SK-N-SH (cell line): Measurements from ENCODE around the gene XPOT. TPM values are rescaled to one million over a fixed set of nuclear protein-coding genes. Genes with fewer than 3 reads are reported as not detected.

Experiments used
- CTCF ChIA-PET: fragments of 300-600, 350-600 bp; formaldehyde crosslinking; extraction: SDS; loops from one replicate; lab custom pipeline; 2021; lab: Yijun Ruan, JAX
- POLR2A ChIA-PET: fragments of 350-600 bp; sonication (Branson Sonifier 250); formaldehyde crosslinking; extraction: SDS; loops from one replicate; lab custom pipeline; 2020; ENCODE audit warnings: antibody characterized with exemption, inconsistent platforms; lab: Yijun Ruan, JAX
- DNase-seq: peaks from one replicate; pipeline ENCODE4 v3.0.0; 2012
- H2AFZ ChIP-seq: fragments of 200-600 bp; sonication (generic); 2 replicates; pipeline ENCODE4 v1.8.1; 2016; ENCODE audit warnings: antibody characterized with exemption, mild to moderate bottlenecking, low read depth
- H3F3A ChIP-seq: fragments of 200-600 bp; sonication (generic); replicated peaks from 2 replicates; pipeline ENCODE3; 2016; ENCODE audit warnings: antibody characterized with exemption, mild to moderate bottlenecking; ENCODE audit not compliant: insufficient read depth
- H3K27ac ChIP-seq, 2 experiments: fragments of 200-500 bp in 1 of 2; fragments of 200-600 bp in 1 of 2; sonication (Bioruptor generic) in 1 of 2; sonication (generic), shearing (Covaris generic) in 1 of 2; 2 replicates each; pipeline versions ENCODE4 v1.5.1 to v1.6.1; 2014 to 2016; ENCODE audit warnings: low read depth in 2 of 2, inconsistent platforms in 1 of 2, low read length in 1 of 2, mild to moderate bottlenecking in 1 of 2, mixed read lengths in 1 of 2
- H3K27me3 ChIP-seq: fragments of 200-600 bp; sonication (generic), shearing (Covaris generic); 2 replicates; pipeline ENCODE4 v1.6.1; 2016; ENCODE audit warnings: mixed run types; ENCODE audit not compliant: insufficient read depth
- H3K36me3 ChIP-seq, 2 experiments: fragments of 200-500 bp in 1 of 2; fragments of 200-600 bp in 1 of 2; sonication (Bioruptor generic) in 1 of 2; sonication (generic) in 1 of 2; replicated peaks in 1 of 2; 2 replicates each; pipeline versions ENCODE3 to v1.5.1; 2014 to 2016; ENCODE audit warnings: low read length in 1 of 2, mild to moderate bottlenecking in 1 of 2; ENCODE audit not compliant: insufficient read depth in 2 of 2, control insufficient read depth in 1 of 2
- H3K4me1 ChIP-seq, 2 experiments: fragments of 200-500 bp in 1 of 2; fragments of 200-600 bp in 1 of 2; sonication (Bioruptor generic) in 1 of 2; sonication (generic), shearing (Covaris generic) in 1 of 2; 2 replicates each; pipeline versions ENCODE4 v1.5.1 to v1.6.1; 2014 to 2016; ENCODE audit warnings: low read depth in 1 of 2, low read length in 1 of 2, mixed run types in 1 of 2; ENCODE audit not compliant: insufficient read depth in 2 of 2, control insufficient read depth in 1 of 2
- H3K4me2 ChIP-seq: fragments of 200-600 bp; sonication (generic), shearing (Covaris generic); 2 replicates; pipeline ENCODE4 v1.6.1; 2017; ENCODE audit warnings: mixed run types
- H3K4me3 ChIP-seq, 2 experiments: fragments of 200-500 bp in 1 of 2; fragments of 200-600 bp in 1 of 2; sonication (Bioruptor generic) in 1 of 2; sonication (generic), shearing (Covaris generic) in 1 of 2; 2 replicates each; pipeline versions ENCODE4 v1.5.1 to v1.8.1; 2014 to 2016; ENCODE audit warnings: low read depth in 2 of 2, inconsistent platforms in 1 of 2, low read length in 1 of 2, mild to moderate bottlenecking in 1 of 2, mixed read lengths in 1 of 2, moderate library complexity in 1 of 2
- H3K79me2 ChIP-seq: fragments of 200-600 bp; sonication (generic); 2 replicates; pipeline ENCODE4 v1.8.1; 2017; ENCODE audit warnings: mild to moderate bottlenecking; ENCODE audit not compliant: insufficient read depth
- H3K9ac ChIP-seq: fragments of 200-600 bp; sonication (generic); 2 replicates; pipeline ENCODE4 v1.6.1; 2017; ENCODE audit warnings: mixed run types
- H3K9me2 ChIP-seq: fragments of 200-600 bp; sonication (generic); 2 replicates; pipeline ENCODE4 v1.6.1; 2017; ENCODE audit warnings: mixed run types
- H3K9me3 ChIP-seq: fragments of 200-600 bp; sonication (generic); 2 replicates; pipeline ENCODE4 v1.6.1; 2017; ENCODE audit warnings: mixed run types, mild to moderate bottlenecking, moderate library complexity
- H4K20me1 ChIP-seq: fragments of 200-600 bp; sonication (generic); 2 replicates; pipeline ENCODE4 v1.6.1; 2017; ENCODE audit warnings: mild to moderate bottlenecking, mixed run types; ENCODE audit not compliant: insufficient read depth
- CHD2 ChIP-seq: fragments of 150-350 bp; IDR thresholded peaks from 2 replicates; pipeline ENCODE4 v1.6.1; 2018; ENCODE audit warnings: low read length; ENCODE audit not compliant: partially characterized antibody
- EP300 ChIP-seq, 2 experiments: IDR thresholded peaks; 2 replicates each; pipeline versions ENCODE4 v1.4.0 to v1.6.1; 2012; ENCODE audit warnings: borderline replicate concordance in 1 of 2, low read depth in 1 of 2, low read length in 1 of 2
- FOXJ3 ChIP-seq: sonication (generic); formaldehyde crosslinking; IDR thresholded peaks from 2 replicates; pipeline ENCODE4 v1.5.1; 2020; ENCODE audit warnings: mild to moderate bottlenecking, missing genetic modification reagents
- GABPA ChIP-seq: IDR thresholded peaks from 2 replicates; pipeline ENCODE4 v1.4.0; 2012; ENCODE audit warnings: low read depth, mild to moderate bottlenecking
- GATA2 ChIP-seq: sonication (generic); formaldehyde crosslinking; IDR thresholded peaks from 2 replicates; pipeline ENCODE4 v1.5.0; 2020; ENCODE audit warnings: mild to moderate bottlenecking, missing genetic modification reagents
- IRF3 ChIP-seq: fragments of 150-350 bp; IDR thresholded peaks from 2 replicates; pipeline ENCODE4 v1.6.1; 2016; ENCODE audit warnings: mild to moderate bottlenecking, low read depth, low read length
- MAX ChIP-seq: IDR thresholded peaks from 2 replicates; pipeline ENCODE4 v1.4.0; 2012; ENCODE audit warnings: low read depth
- NFIC ChIP-seq: IDR thresholded peaks from 2 replicates; pipeline ENCODE4 v1.4.0; 2012; ENCODE audit warnings: borderline replicate concordance
- RCOR1 ChIP-seq: fragments of 150-350 bp; IDR thresholded peaks from 2 replicates; pipeline ENCODE4 v1.6.1; 2017; ENCODE audit warnings: antibody characterized with exemption, low read length
- RXRA ChIP-seq: IDR thresholded peaks from 2 replicates; pipeline ENCODE4 v1.4.0; 2012; ENCODE audit warnings: low read depth, mild to moderate bottlenecking, borderline replicate concordance
- SIN3A ChIP-seq: IDR thresholded peaks from 2 replicates; pipeline ENCODE4 v1.6.1; 2012; ENCODE audit warnings: low read depth, mild to moderate bottlenecking, low read length, moderate library complexity, borderline replicate concordance
- SMC3 ChIP-seq: IDR thresholded peaks from 2 replicates; pipeline ENCODE4 v1.6.1; 2012; ENCODE audit warnings: low read depth, low read length, improper control_type of control experiment
- TAF1 ChIP-seq: IDR thresholded peaks from 2 replicates; pipeline ENCODE4 v1.6.1; 2012; ENCODE audit warnings: low read depth, mild to moderate bottlenecking, low read length, moderate library complexity, borderline replicate concordance
- TCF12 ChIP-seq: IDR thresholded peaks from 2 replicates; pipeline ENCODE4 v1.4.0; 2012
- USF1 ChIP-seq: IDR thresholded peaks from 2 replicates; pipeline ENCODE4 v1.4.0; 2012; ENCODE audit warnings: low read depth, borderline replicate concordance
- WGBS: methylation state at CpG from one replicate; pipeline ENCODE4 v1.1.6; 2017; ENCODE audit warnings: low lambda C conversion rate; 5-methylcytosine and 5-hydroxymethylcytosine counted together
- polyA plus RNA-seq, 3 experiments: library from polyadenylated mRNA; depleted of rRNA; stranded (reverse); fragments of >200 nt; gene quantifications; 2 replicates each; pipeline ENCODE4 v1.2.3, GENCODE V29; 2012
- TF ChIP-seq, protein P1 (sequence below): IDR thresholded peaks from 2 replicates; pipeline ENCODE4; 2012

XPOT gene
- polyA plus RNA-seq, 1 of the 3 experiments (the other 2 are of a cell fraction): 25.6 TPM

DNA sequence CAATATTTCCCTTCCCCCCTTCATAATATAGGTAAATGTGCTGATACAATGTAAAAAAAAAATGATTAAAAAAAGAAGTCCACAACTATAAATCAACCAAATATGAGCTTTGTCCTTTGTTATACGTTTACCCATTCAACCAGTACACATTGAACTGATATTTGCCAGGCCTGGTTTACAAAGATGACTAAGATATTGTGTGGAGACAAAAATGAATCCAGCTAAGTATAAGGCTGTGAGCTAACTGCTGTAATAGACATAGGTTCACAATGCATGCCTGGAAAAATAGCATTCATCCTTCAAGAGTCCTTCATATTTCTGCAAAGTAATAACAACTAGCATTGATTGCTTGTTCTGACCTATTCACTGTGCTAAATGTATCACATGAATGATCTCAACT, 20.5 kb upstream of the XPOT start:
- Histone ChIP-seq H3F3A (no peaks in the 10 kb centered on the region), H3K4me1 (no peaks in the 10 kb centered on the region), H3K79me2 (no peaks in the 10 kb centered on the region)
- TF ChIP-seq USF1: no peak
- TF ChIP-seq GABPA: no peak
- no peak for TF ChIP-seq SMC3
- no peak for TF ChIP-seq RCOR1
- TF ChIP-seq TCF12: peak; percentile 46
- TF ChIP-seq, all 33 proteins: peak for 1
- Histone ChIP-seq H2AFZ (no peak overlapping the region), H3K9ac (no peak overlapping the region), H3K4me3 (no peak overlapping the region), H3K9me2 (no peaks in the 10 kb centered on the region), H3K27me3 (no peaks in the 10 kb centered on the region), H3K27ac (no peak overlapping the region), H4K20me1 (no peaks in the 10 kb centered on the region), H3K36me3 (no peaks in the 10 kb centered on the region), H3K4me2 (no peak overlapping the region), H3K9me3 (no peaks in the 10 kb centered on the region)
- 50% methylated on average over 1 of the region's 1 CpG for WGBS
- ChIA-PET CTCF (interaction anchor here (1.0 kb wide), 1 partner anchor 286 kb away, joined by 3 read pairs; no protein-coding TSS in a partner anchor), POLR2A (interaction anchor here (0.6 kb wide), 1 partner anchor 209 kb away, joined by 3 read pairs; no protein-coding TSS in a partner anchor)
- no peak for DNase-seq

DNA sequence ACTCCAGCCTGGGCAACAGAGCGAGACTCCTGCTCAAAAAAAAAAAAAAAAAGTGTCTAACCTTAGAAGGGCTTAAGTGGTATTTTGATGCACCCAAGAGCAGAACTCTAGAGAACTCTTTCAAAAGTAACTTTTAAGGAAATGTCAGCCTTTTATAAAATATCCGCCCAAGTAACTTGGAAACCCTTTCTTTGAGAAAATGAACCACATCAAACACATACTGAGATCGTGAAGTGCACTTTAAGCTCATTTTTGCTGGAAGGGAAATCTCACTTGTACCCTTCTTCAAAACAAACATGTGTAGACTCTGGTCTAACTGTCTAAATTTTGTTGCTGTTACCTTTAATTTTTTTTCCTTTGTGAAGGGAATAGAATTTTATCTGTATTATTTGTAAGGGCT, 19.2 kb upstream of the XPOT start:
- ChIA-PET POLR2A (no interaction called here), CTCF (no interaction called here)
- H4K20me1 ChIP-seq: no peaks in the 10 kb centered on the region
- H3K27me3 ChIP-seq: no peaks in the 10 kb centered on the region
- no peak overlapping the region for H3K4me3 ChIP-seq
- H3K79me2 ChIP-seq: no peaks in the 10 kb centered on the region
- H3K27ac ChIP-seq: no peak overlapping the region
- H3K36me3 ChIP-seq: no peaks in the 10 kb centered on the region
- H3K9me2 ChIP-seq: no peaks in the 10 kb centered on the region
- no peak overlapping the region for H3K4me2 ChIP-seq
- DNase-seq: no peak
- TF ChIP-seq GABPA: no peak
- TF ChIP-seq MAX: no peak
- TF ChIP-seq FOXJ3 (CRISPR knock-in tag): no peak
- no peak for TF ChIP-seq NFIC
- TF ChIP-seq CHD2: no peak
- no peak for TF ChIP-seq TAF1
- TF ChIP-seq EP300 (IDR thresholded peaks at IDR 0.05; ENCODE audit: borderline replicate concordance in 1 of 2, low read depth in 1 of 2, low read length in 1 of 2): no peak
- no peak for TF ChIP-seq RCOR1
- TF ChIP-seq IRF3: no peak
- TF ChIP-seq GATA2 (CRISPR knock-in tag): no peak
- TF ChIP-seq, protein P1, sequence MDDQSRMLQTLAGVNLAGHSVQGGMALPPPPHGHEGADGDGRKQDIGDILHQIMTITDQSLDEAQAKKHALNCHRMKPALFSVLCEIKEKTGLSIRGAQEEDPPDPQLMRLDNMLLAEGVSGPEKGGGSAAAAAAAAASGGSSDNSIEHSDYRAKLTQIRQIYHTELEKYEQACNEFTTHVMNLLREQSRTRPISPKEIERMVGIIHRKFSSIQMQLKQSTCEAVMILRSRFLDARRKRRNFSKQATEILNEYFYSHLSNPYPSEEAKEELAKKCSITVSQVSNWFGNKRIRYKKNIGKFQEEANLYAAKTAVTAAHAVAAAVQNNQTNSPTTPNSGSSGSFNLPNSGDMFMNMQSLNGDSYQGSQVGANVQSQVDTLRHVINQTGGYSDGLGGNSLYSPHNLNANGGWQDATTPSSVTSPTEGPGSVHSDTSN: no peak
- TF ChIP-seq RXRA: no peak
- no peak for TF ChIP-seq SIN3A
- WGBS: 93% methylated on average over 3 of the region's 3 CpGs
- no peaks in the 10 kb centered on the region for H3K9me3 ChIP-seq
- H3F3A ChIP-seq: no peaks in the 10 kb centered on the region
- H2AFZ ChIP-seq: no peak overlapping the region
- no peaks in the 10 kb centered on the region for H3K4me1 ChIP-seq
- H3K9ac ChIP-seq: no peak overlapping the region
